Mesenchymal stem cell (in vitro differentiated cells and primary cell): ENCODE measurements around the gene COX8A. TPM values are rescaled to one million over a fixed set of nuclear protein-coding genes. Genes with fewer than 3 reads are reported as not detected.

Experiments used
- small RNA-seq: library from polyadenylated mRNA; stranded (forward); fragments of <200 nt; extraction: miRNeasy Mini kit (QIAGEN cat#:217004); gene quantifications from one replicate; pipeline ENCODE3, GENCODE V24; 2013; ENCODE audit warnings: low read depth

The COX8A gene

Small RNA genes lying within 50 kb of the gene (small RNA-seq; reads per million reads assigned to genes)
- not detected for gene RNU6-45P
